GM10266 (cell line): Measurements from ENCODE around the gene SYTL2.

Experiments used
- DNase-seq: peaks from one replicate; pipeline ENCODE4 v3.0.0; 2012; ENCODE audit errors: extremely low spot score
- CTCF ChIP-seq: IDR thresholded peaks from 2 replicates; pipeline ENCODE4 v1.5.1; 2012; ENCODE audit warnings: mild to moderate bottlenecking, low read depth; ENCODE audit not compliant: control insufficient read depth, insufficient read depth; ENCODE audit errors: missing control alignments

SYTL2 gene

GRCh38 chr11:85725510-85726258 lies 85.3 kb downstream of the SYTL2 start:
- no peak for DNase-seq
- no peak for TF ChIP-seq CTCF

DNA sequence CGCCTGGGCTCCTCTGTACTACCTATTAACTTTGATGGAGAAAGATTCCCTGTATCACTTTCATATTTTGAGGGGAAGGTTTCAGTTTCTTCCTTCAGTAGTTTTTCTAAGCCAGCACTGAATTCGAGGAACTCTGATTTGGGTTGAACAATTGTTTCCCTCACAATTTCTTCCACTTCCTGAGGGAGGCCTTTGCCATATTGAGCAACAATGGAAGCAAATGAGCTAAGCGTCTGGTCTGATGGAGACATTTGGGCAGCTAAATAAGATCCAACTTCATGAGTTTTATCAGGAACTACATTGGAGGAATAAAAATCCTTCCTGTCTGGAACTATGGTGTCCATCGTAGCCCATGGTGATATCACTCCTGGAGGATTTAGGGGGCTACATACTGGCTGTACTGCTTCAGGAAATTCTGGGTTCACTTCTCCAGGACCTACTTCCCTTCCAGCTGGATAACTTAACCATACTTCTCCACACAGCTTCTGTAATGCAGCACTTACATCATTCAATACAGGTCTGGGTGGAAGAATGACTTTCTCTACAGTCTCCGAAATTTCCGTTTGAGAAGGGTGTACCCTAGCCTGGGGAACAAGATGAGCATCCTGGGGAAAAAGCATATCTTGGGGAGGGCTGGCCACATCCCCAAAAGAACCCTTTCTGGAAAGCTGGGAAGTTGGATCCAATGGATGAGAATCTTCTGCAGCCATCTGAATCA lies 86.0 kb downstream of the SYTL2 start:
- DNase-seq, result no peak
- no peak for TF ChIP-seq CTCF

GRCh38 chr11:85723088-85723487 lies 87.9 kb downstream of the SYTL2 start:
- DNase-seq, result no peak
- TF ChIP-seq CTCF, result no peak

GRCh38 chr11:85721191-85721590 lies 89.8 kb downstream of the SYTL2 start:
- TF ChIP-seq CTCF, result no peak

GRCh38 chr11:85718991-85719807 lies 91.7 kb downstream of the SYTL2 start:
- DNase-seq, result no peak
- TF ChIP-seq CTCF, result no peak

More at GRCh38 chr11:85721191-85721590, 89.8 kb downstream of the SYTL2 start:
- no peak for DNase-seq

- no peak for TF ChIP-seq CTCF
- DNase-seq, result no peak
Measured at GRCh38 chr11:85718126-85718943, 92.6 kb downstream of the SYTL2 start.
